CD4-positive, alpha-beta T cell (primary cell): ENCODE results near the gene ADAM22. TPM values are rescaled to one million over a fixed set of nuclear protein-coding genes. Genes with fewer than 3 reads are reported as not detected.

Experiments used
- ATAC-seq: fragments of 200-7000 bp; cut with Tn5 transposase; one replicate; pipeline ENCODE4 v1.10.0; 2022; ENCODE audit warnings: mild to moderate bottlenecking; ENCODE audit not compliant: poor library complexity
- CTCF ChIA-PET: fragments of 350-600 bp; sonication (Branson Sonifier 250); formaldehyde crosslinking; loops from one replicate; lab custom pipeline; 2021; ENCODE audit warnings: antibody characterized with exemption, inconsistent platforms; lab: Charles Lee
- POLR2A ChIA-PET: fragments of 350-600 bp; sonication (Branson Sonifier 250); formaldehyde crosslinking; loops from one replicate; lab custom pipeline; 2021; ENCODE audit warnings: antibody characterized with exemption, inconsistent platforms; lab: Charles Lee
- DNase-seq, 14 experiments: peaks; one replicate each; pipeline ENCODE4 v3.0.0-alpha.2; 2013 to 2020; ENCODE audit warnings: mixed read lengths in 2 of 14
- H3K27ac ChIP-seq, 2 donors: one replicate each; pipeline versions ENCODE4 v1.5.1 to v1.7.0; 2013; ENCODE audit warnings: low read length in 2 of 2, low read depth in 1 of 2, mild to moderate bottlenecking in 1 of 2
- H3K27me3 ChIP-seq, 2 experiments: 1 replicate in 1 of 2; 2 replicates in 1 of 2; pipeline versions ENCODE4 v1.6.1 to v1.7.0; 2013; ENCODE audit warnings: low read length in 2 of 2, control low read depth in 1 of 2, mild to moderate bottlenecking in 1 of 2, moderate library complexity in 1 of 2; ENCODE audit not compliant: insufficient read depth in 2 of 2, control insufficient read depth in 1 of 2
- H3K36me3 ChIP-seq: one replicate; pipeline ENCODE4 v1.6.1; 2013; ENCODE audit warnings: low read length, control low read depth; ENCODE audit not compliant: insufficient read depth
- H3K4me1 ChIP-seq: one replicate; pipeline ENCODE4 v1.6.1; 2013; ENCODE audit warnings: low read length, control low read depth; ENCODE audit not compliant: insufficient read depth
- H3K4me3 ChIP-seq: one replicate; pipeline ENCODE4 v1.5.1; 2013; ENCODE audit warnings: mild to moderate bottlenecking, low read length, moderate library complexity
- H3K9me3 ChIP-seq, 2 experiments: 1 replicate in 1 of 2; 2 replicates in 1 of 2; pipeline versions ENCODE4 v1.6.1 to v1.7.0; 2013; ENCODE audit warnings: low read length in 2 of 2, mild to moderate bottlenecking in 2 of 2, control low read depth in 1 of 2, moderate library complexity in 1 of 2; ENCODE audit not compliant: control insufficient read depth in 1 of 2, insufficient read depth in 1 of 2
- H3K27ac Mint-ChIP-seq: one replicate; pipeline ENCODE4 v1.8.0; 2020; ENCODE audit warnings: mixed read lengths
- H3K27me3 Mint-ChIP-seq: one replicate; pipeline ENCODE4 v1.8.0; 2021; ENCODE audit warnings: mixed read lengths
- H3K36me3 Mint-ChIP-seq: one replicate; pipeline ENCODE4 v1.8.0; 2021; ENCODE audit warnings: low read depth, mixed read lengths
- H3K4me1 Mint-ChIP-seq: one replicate; pipeline ENCODE4 v1.8.0; 2021; ENCODE audit warnings: low read depth, mixed read lengths
- H3K4me3 Mint-ChIP-seq: one replicate; pipeline ENCODE4 v1.8.0; 2020; ENCODE audit warnings: mild to moderate bottlenecking, mixed read lengths
- H3K9me3 Mint-ChIP-seq: one replicate; pipeline ENCODE4 v1.8.0; 2020; ENCODE audit warnings: mixed read lengths
- CTCF ChIP-seq: fragments of 200-600 bp; IDR thresholded peaks from one replicate; pipeline ENCODE4 v1.8.0; 2022; ENCODE audit warnings: antibody characterized with exemption, mild to moderate bottlenecking
- intact Hi-C, 2 experiments: fragments of 100-400 bp; cut with DNase I in 1 of 2; cut with micrococcal nuclease in 1 of 2; formaldehyde crosslinking; loops; one replicate each; pipeline versions ENCODE4 v1.15.1 to v1.9.0; 2023 to 2025; cut with DNase I, micrococcal nuclease
- total RNA-seq, 174 experiments: library from RNA in 2 of 174; stranded (reverse) in 2 of 174; gene quantifications; one replicate each; pipeline ENCODE4 v1.2.3 and lab custom pipeline; 2021 to 2026

ADAM22 gene
- total RNA-seq, 2 experiments from 2014 or later, result 0.60 to 0.64 TPM

DNA sequence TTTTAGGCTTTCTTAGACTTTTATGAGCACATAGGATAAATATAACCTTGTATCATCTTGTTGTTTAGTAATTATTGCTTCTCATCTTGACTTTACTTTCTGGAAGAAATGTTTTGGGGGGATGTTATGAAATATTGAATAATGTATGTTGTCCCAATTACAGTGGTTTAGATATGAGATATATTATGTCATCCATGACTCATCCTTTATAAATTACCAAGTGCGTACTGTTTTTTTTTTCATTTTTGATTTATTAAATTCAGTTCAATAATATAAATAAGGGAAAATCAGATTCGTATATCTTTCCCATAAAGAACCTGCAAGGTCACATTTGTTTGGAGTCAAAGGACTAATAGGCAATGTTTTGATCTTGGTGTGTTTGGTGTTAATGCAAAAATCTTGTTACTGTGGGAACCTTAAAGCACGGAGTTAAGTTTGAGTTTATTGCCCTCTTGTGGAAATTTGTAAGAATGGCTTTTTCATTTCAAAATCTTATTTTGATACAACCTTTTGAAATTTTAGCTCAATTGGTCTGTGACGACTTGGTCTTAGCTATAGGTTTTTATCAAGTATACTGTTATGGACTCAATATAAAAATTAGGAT lies 177.2 kb downstream of the ADAM22 start:
- Mint-ChIP-seq H3K36me3 (no peaks in the 10 kb centered on the region), H3K9me3 (no peaks in the 10 kb centered on the region), H3K27me3 (no peaks in the 10 kb centered on the region), H3K4me3 (no peak overlapping the region), H3K27ac (no peak overlapping the region), H3K4me1 (no peaks in the 10 kb centered on the region)
- ATAC-seq, result no peak
- peak in 3 of 14 experiments; percentile 28 to 41 (median 36) for DNase-seq
- Histone ChIP-seq H3K9me3 (no peaks in the 10 kb centered on the region), H3K4me3 (no peak overlapping the region), H3K27ac (no peak overlapping the region), H3K36me3 (no peaks in the 10 kb centered on the region), H3K27me3 (no peaks in the 10 kb centered on the region), H3K4me1 (no peaks in the 10 kb centered on the region)
- intact Hi-C loops, result loop anchor here (2.0 to 10.0 kb wide), 4 partner anchors 312 to 796 kb away; no protein-coding TSS in a partner anchor
- peak; percentile 34 for TF ChIP-seq CTCF
- ChIA-PET CTCF (no interaction called here), POLR2A (no interaction called here)

GRCh38 chr7:88111954-88112471 lies 178.0 kb downstream of the ADAM22 start:
- ChIA-PET POLR2A (no interaction called here), CTCF (no interaction called here)
- Histone ChIP-seq H3K4me1 (no peaks in the 10 kb centered on the region), H3K9me3 (no peaks in the 10 kb centered on the region), H3K27me3 (no peaks in the 10 kb centered on the region), H3K4me3 (no peak overlapping the region), H3K27ac (no peak overlapping the region), H3K36me3 (no peaks in the 10 kb centered on the region)
- no peaks in the 10 kb centered on the region for H3K27me3 Mint-ChIP-seq
- intact Hi-C loops, result loop anchor here (2.0 to 10.0 kb wide), 4 partner anchors 313 to 797 kb away; no protein-coding TSS in a partner anchor
- no peaks in the 10 kb centered on the region for H3K4me1 Mint-ChIP-seq
- no peaks in the 10 kb centered on the region for H3K36me3 Mint-ChIP-seq
- H3K9me3 Mint-ChIP-seq, result no peaks in the 10 kb centered on the region
- ATAC-seq, result no peak
- no peak overlapping the region for H3K4me3 Mint-ChIP-seq
- H3K27ac Mint-ChIP-seq, result no peak overlapping the region
- no peak for TF ChIP-seq CTCF
- DNase-seq, result no peak

DNA sequence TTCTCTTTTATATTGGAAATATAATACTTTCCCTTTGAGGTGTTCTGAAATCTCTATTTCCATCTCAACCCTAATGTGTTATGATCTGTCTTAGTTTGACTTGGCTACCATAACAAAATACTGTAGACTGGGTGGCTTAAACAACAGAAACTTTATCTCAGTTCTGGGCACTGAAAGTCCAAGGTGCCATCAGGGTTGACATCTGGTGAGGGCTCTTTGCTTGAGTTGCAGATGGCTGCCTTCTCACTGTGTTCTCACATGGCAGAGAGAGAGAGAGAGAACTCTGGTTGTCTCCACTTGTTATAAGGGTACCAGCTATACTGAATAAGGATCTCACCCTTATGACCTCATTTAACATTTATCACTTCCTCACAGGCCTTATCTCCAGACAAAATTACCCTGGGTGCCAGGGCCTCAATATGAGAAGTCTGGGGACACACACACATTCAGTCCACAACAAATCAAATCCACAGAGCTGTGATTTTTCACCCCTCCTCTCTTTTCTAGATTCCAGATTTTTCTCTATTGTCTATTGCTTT lies 181.3 kb downstream of the ADAM22 start:
- no peaks in the 10 kb centered on the region for H3K4me1 ChIP-seq
- no peak overlapping the region for H3K4me3 ChIP-seq
- Mint-ChIP-seq H3K4me1 (no peaks in the 10 kb centered on the region), H3K27ac (no peak overlapping the region), H3K36me3 (no peaks in the 10 kb centered on the region), H3K4me3 (no peak overlapping the region), H3K9me3 (no peaks in the 10 kb centered on the region), H3K27me3 (no peaks in the 10 kb centered on the region)
- no peak for TF ChIP-seq CTCF
- ATAC-seq, result no peak
- H3K9me3 ChIP-seq, result no peaks in the 10 kb centered on the region
- H3K36me3 ChIP-seq, result no peaks in the 10 kb centered on the region
- DNase-seq, result no peak
- intact Hi-C loops, result loop anchor here (10.0 kb wide), 2 partner anchors 611 to 801 kb away; no protein-coding TSS in a partner anchor
- ChIA-PET POLR2A (no interaction called here), CTCF (interaction anchor here (0.7 kb wide), 1 partner anchor 17 kb away, joined by 3 read pairs; no protein-coding TSS in a partner anchor)
- H3K27ac ChIP-seq, result no peak overlapping the region
- no peaks in the 10 kb centered on the region for H3K27me3 ChIP-seq
